NB4 (cell line): Measurements from ENCODE around the gene STARD10.

Experiments used
- DNase-seq: peaks from one replicate; pipeline ENCODE4 v3.0.0; 2010; ENCODE audit warnings: low read depth
- H3K4me3 ChIP-seq: one replicate; pipeline ENCODE4 v1.5.1; 2011; ENCODE audit warnings: mild to moderate bottlenecking, low read depth, low read length, moderate library complexity
- CTCF ChIP-seq: IDR thresholded peaks from one replicate; pipeline ENCODE4 v1.5.1; 2012; ENCODE audit warnings: low read depth, low read length
- MYC ChIP-seq: IDR thresholded peaks from 2 replicates; pipeline ENCODE4 v1.6.1; 2011; ENCODE audit warnings: low read depth, low read length
- POLR2A ChIP-seq: IDR thresholded peaks from 2 replicates; pipeline ENCODE4 v1.6.1; 2011; ENCODE audit warnings: mild to moderate bottlenecking; ENCODE audit not compliant: insufficient read length; ENCODE audit errors: extremely low read depth
- TF ChIP-seq, protein P1 (sequence below): IDR thresholded peaks from 2 replicates; pipeline ENCODE4 v1.6.1; 2011; ENCODE audit warnings: low read depth, low read length

Gene STARD10

DNA sequence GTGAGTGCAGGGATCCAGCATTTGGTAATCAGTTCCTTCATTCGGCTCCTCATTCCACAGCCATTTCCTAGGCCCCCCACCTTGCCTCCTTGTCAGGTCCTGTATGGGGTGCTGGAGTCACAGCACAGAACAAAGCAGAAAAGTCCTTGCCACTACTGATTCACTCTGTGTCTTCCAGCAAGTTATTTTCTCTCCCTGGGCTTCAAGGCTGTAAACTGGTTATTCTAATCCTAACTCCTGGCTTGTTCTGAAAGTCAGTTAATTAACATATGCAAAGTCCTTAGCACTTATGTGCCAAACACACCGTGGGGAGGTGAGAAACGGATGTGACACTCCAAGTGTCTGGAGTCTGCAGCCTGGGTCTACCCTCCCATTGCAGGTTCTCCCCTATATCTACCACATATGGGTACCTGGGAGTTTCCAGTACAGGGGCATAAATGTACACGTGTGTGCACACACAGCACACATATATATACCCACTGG is 89.0 kb downstream of the STARD10 start:
- DNase-seq = no peak
- TF ChIP-seq POLR2A (no peak), MYC (no peak), CTCF (no peak)
- TF ChIP-seq, protein P1, sequence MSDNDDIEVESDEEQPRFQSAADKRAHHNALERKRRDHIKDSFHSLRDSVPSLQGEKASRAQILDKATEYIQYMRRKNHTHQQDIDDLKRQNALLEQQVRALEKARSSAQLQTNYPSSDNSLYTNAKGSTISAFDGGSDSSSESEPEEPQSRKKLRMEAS = no peak
- H3K4me3 ChIP-seq = no peak overlapping the region
